ENCODE measurements around the gene XXYLT1. TPM values are rescaled to one million over a fixed set of nuclear protein-coding genes. Genes with fewer than 3 reads are reported as not detected.

XXYLT1 gene
- total RNA-seq, 4 donors from 2014 or later = 14.1 to 23.7 (median 15.4) TPM

DNA sequence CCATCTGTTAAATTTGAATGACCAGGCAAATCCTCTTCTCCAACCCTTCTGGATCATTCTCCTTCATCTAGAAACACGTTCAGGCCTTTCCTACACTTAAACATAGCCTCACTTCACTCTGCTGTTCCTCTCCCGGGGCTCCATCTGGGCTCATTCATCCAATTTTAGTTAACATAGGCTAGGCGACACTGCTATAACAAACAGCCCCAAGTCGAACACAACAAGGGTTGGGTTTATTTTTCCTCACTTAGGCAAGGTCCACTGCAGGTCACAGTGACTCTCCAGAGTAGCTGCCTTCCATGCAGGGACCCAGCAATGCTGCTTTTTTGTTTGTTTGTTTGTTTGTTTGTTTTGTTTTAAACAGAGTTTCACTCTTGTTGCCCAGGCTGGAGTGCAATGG, 250.8 kb downstream of the XXYLT1 start:
- Histone ChIP-seq H3K27ac (peak overlapping the region in 1 of 4 donors; percentile 7), H3K27me3 (peaks cover 0 to 7% (median 0%) of the 10 kb centered on the region in 4 donors), H3K36me3 (no peaks in the 10 kb centered on the region), H3K9me3 (no peaks in the 10 kb centered on the region), H3K4me1 (peaks cover 0 to 8% (median 5%) of the 10 kb centered on the region in 3 donors), H3K4me3 (no peak overlapping the region)
- TF ChIP-seq POLR2A (IDR thresholded peaks at IDR 0.05) = no peak
- TF ChIP-seq, protein P1, sequence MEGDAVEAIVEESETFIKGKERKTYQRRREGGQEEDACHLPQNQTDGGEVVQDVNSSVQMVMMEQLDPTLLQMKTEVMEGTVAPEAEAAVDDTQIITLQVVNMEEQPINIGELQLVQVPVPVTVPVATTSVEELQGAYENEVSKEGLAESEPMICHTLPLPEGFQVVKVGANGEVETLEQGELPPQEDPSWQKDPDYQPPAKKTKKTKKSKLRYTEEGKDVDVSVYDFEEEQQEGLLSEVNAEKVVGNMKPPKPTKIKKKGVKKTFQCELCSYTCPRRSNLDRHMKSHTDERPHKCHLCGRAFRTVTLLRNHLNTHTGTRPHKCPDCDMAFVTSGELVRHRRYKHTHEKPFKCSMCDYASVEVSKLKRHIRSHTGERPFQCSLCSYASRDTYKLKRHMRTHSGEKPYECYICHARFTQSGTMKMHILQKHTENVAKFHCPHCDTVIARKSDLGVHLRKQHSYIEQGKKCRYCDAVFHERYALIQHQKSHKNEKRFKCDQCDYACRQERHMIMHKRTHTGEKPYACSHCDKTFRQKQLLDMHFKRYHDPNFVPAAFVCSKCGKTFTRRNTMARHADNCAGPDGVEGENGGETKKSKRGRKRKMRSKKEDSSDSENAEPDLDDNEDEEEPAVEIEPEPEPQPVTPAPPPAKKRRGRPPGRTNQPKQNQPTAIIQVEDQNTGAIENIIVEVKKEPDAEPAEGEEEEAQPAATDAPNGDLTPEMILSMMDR (IDR thresholded peaks at IDR 0.05) = no peak
- intact Hi-C loops (cut with DNase I) = no loop called here
- WGBS, 2 donors = 82 to 87% methylated on average over 4 of the region's 4 CpGs
- no peak for DNase-seq

DNA sequence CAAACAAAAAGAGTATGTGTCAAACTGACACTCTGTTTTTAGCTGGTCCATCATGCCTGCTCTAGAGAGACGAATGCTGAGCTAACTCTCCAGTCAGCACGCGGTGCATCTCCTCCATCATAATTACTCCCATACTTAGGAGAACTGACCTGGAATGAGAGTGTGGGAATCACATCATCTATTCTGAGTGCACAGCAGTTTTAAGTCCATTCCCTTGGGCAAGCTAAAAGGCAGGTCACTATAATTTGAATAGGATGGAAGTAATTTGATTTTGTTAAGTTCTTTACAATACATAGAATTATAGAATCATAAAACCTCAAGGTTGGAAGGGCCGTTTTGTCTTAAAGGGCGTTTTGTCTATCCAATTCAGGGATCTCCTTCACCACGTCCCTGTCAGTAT, 251.6 kb downstream of the XXYLT1 start:
- intact Hi-C loops (cut with DNase I) = no loop called here
- no peak overlapping the region for H3K4me3 ChIP-seq
- H3K4me1 ChIP-seq = peaks cover 0 to 6% (median 5%) of the 10 kb centered on the region in 3 donors
- peaks cover 0 to 7% (median 0%) of the 10 kb centered on the region in 4 donors for H3K27me3 ChIP-seq
- TF ChIP-seq, protein P1 (IDR thresholded peaks at IDR 0.05) = no peak
- no peak for TF ChIP-seq POLR2A (IDR thresholded peaks at IDR 0.05)
- no peak overlapping the region for H3K27ac ChIP-seq
- 77 to 83% methylated on average over 6 of the region's 6 CpGs for WGBS, 2 donors
- H3K9me3 ChIP-seq = no peaks in the 10 kb centered on the region
- no peaks in the 10 kb centered on the region for H3K36me3 ChIP-seq
- DNase-seq = no peak

Small RNA genes within 50 kb of the gene (small RNA-seq; reads per million reads assigned to genes)
- gene MIR3137 (0 to 0.14 (median 0) reads per million in 4 donors), gene RN7SL36P (0 reads per million in 4 donors), gene RNU6-25P (0 to 0.15 (median 0) reads per million in 4 donors)

Other genes with a start within 250 kb of the XXYLT1 start
- 10 to 100 TPM; 46.7 to 71.5 (median 50.8) TPM for gene ACAP2, start 171.9 kb upstream of the XXYLT1 start, total RNA-seq